NCI-H2107 treated with DMSO at 0.1 percent for 48 hours (cell line): ENCODE results near the gene TTLL13.

Source experiments
- DNase-seq: peaks from one replicate; lab custom pipeline; 2025; ENCODE audit not compliant: unreplicated experiment; lab: John Stamatoyannopoulos, UW

Gene TTLL13

GRCh38 chr15:90249203-90249863, at the start of gene TTLL13:
TTLL13 (plus strand) TSS chr15:90249556; CDS start chr15:90250631, 1,075 bp downstream.
- peak; percentile 30 for DNase-seq

GRCh38 chr15:90200534-90201129, 48.7 kb upstream of the TTLL13 start:
- DNase-seq: no peak

GRCh38 chr15:90201130-90201943, 48.0 kb upstream of the TTLL13 start, which contains the start of gene SEMA4B:
SEMA4B (plus strand) TSS chr15:90201330; CDS start chr15:90201579, 249 bp downstream.
- no peak for DNase-seq

GRCh38 chr15:90201944-90202375, 47.4 kb upstream of the TTLL13 start:
- DNase-seq: no peak

- no peak for DNase-seq
Measured at GRCh38 chr15:90202929-90203328, 46.4 kb upstream of the TTLL13 start.

GRCh38 chr15:90203473-90203872, 45.9 kb upstream of the TTLL13 start:
- no peak for DNase-seq

GRCh38 chr15:90203922-90204321, 45.4 kb upstream of the TTLL13 start:
- no peak for DNase-seq

- DNase-seq: no peak
Measured at GRCh38 chr15:90205050-90205848, 44.1 kb upstream of the TTLL13 start.

- no peak for DNase-seq
Measured at GRCh38 chr15:90205886-90206285, 43.5 kb upstream of the TTLL13 start.

GRCh38 chr15:90207252-90207651, 42.1 kb upstream of the TTLL13 start:
- DNase-seq: no peak

- no peak for DNase-seq
Measured at GRCh38 chr15:90208356-90208755, 41.0 kb upstream of the TTLL13 start.

- no peak for DNase-seq
Measured at GRCh38 chr15:90209591-90209990, 39.8 kb upstream of the TTLL13 start.

GRCh38 chr15:90210593-90210992, 38.8 kb upstream of the TTLL13 start:
- DNase-seq: no peak

GRCh38 chr15:90211009-90211408, 38.3 kb upstream of the TTLL13 start:
- no peak for DNase-seq

GRCh38 chr15:90211440-90212143, 37.8 kb upstream of the TTLL13 start:
- no peak for DNase-seq

- no peak for DNase-seq
Measured at GRCh38 chr15:90212221-90213098, 36.9 kb upstream of the TTLL13 start.

- peak; percentile 38 for DNase-seq
Measured at GRCh38 chr15:90213122-90213817, 36.1 kb upstream of the TTLL13 start.

GRCh38 chr15:90213818-90214204, 35.5 kb upstream of the TTLL13 start:
- no peak for DNase-seq
